Adrenal gland (tissue), 12 donors: ENCODE measurements around the gene RASSF6. TPM values are rescaled to one million over a fixed set of nuclear protein-coding genes. Genes with fewer than 3 reads are reported as not detected.

Experiments used
- DNase-seq, 7 donors: peaks; one replicate each; pipeline ENCODE4 v3.0.0-alpha.2; 2019 to 2020
- H3K27ac ChIP-seq, 5 donors: fragments of 200-600 bp; sonication (generic) in 4 of 5; 1 replicate in 3 of 5; 2 replicates in 2 of 5; pipeline versions ENCODE4 v1.5.1 to v1.8.0; 2016 to 2020; ENCODE audit warnings: mild to moderate bottlenecking in 1 of 5
- H3K27me3 ChIP-seq: fragments of 200-600 bp; 2 replicates; pipeline ENCODE4 v1.8.0; 2021
- H3K36me3 ChIP-seq, 2 donors: fragments of 200-600 bp; replicated peaks in 1 of 2; 1 replicate in 1 of 2; 2 replicates in 1 of 2; pipeline versions ENCODE4 v1.5.1 to v1.8.0; 2018 to 2022
- H3K4me1 ChIP-seq, 2 donors: fragments of 200-600 bp; replicated peaks in 1 of 2; 1 replicate in 1 of 2; 2 replicates in 1 of 2; pipeline versions ENCODE4 v1.5.1 to v1.8.0; 2018 to 2021
- H3K4me3 ChIP-seq, 4 donors: fragments of 200-600 bp; sonication (generic) in 3 of 4; one replicate each; pipeline ENCODE4 v1.5.1; 2016 to 2018
- H3K9me3 ChIP-seq, 3 donors: fragments of 200-600 bp; sonication (generic) in 1 of 3; replicated peaks in 1 of 3; 1 replicate in 2 of 3; 2 replicates in 1 of 3; pipeline versions ENCODE4 v1.5.1 to v1.8.0; 2016 to 2021
- CTCF ChIP-seq, 6 experiments: fragments of 450-650 bp in 4 of 6; fragments of 200-600 bp in 2 of 6; sonication (generic) in 1 of 6; IDR thresholded peaks; 1 replicate in 5 of 6; 2 replicates in 1 of 6; pipeline versions ENCODE4 v1.5.1 to v1.8.0; 2016 to 2021; ENCODE audit warnings: antibody characterized with exemption in 6 of 6, mild to moderate bottlenecking in 2 of 6, moderate library complexity in 1 of 6
- POLR2A ChIP-seq, 2 donors: fragments of 450-650 bp; IDR thresholded peaks; one replicate each; pipeline ENCODE4 v1.6.1; 2017; ENCODE audit warnings: antibody characterized with exemption in 2 of 2, mild to moderate bottlenecking in 2 of 2, moderate library complexity in 1 of 2
- WGBS, 4 donors: extraction: QIAGEN DNeasy Blood & Tissue Kit in 2 of 4; methylation state at CpG; one replicate each; pipeline versions ENCODE4 v1.1.5 to v1.1.7; 2013 to 2017; 5-methylcytosine and 5-hydroxymethylcytosine counted together
- intact Hi-C, 2 donors: fragments of 100-400 bp; cut with DNase I; formaldehyde crosslinking; loops; one replicate each; pipeline versions ENCODE4 v1.14.1 to v1.15.0; 2022 to 2023
- polyA plus RNA-seq, 3 donors: library from polyadenylated mRNA; stranded (reverse); fragments of 200-250 nt in 2 of 3; fragments of 350-450 nt in 1 of 3; fragmentation: Illumina TruSeq in 1 of 3; extraction: RNeasy Lipid Tissue Mini Kit (QIAGEN cat#74804) in 1 of 3; gene quantifications; one replicate each; pipeline ENCODE4 v1.2.3, GENCODE V29; 2013 to 2014
- total RNA-seq, 9 donors: library from RNA; depleted of rRNA in 4 of 9; stranded (reverse); fragments of >200 nt in 4 of 9; fragments of 120-200 nt in 1 of 9; fragmentation: NEBNext Ultra II Directional in 1 of 9; extraction: Animal tissue kit (Norgen Biotek cat#: 25700) in 1 of 9; gene quantifications; one replicate each; pipeline versions ENCODE4 v1.1.0 to v1.2.4, GENCODE V29; 2013 to 2023
- donor health status: healthy with polysubstance abuse.
- donor health status: Bipolar disorder and iron deficiency.
- donor health status: DM: yes; HTN: yes; CAD: no.
- donor health status: DM: no; HTN: no; CAD: no.
- donor health status: DM: no; HTN: no; CAD: no.
- donor health status: DM: yes; HTN: yes; CAD: no.

RASSF6 gene
- total and polyA plus RNA-seq, 12 donors, result 0.07 to 0.23 (median 0.13) TPM; not detected in 8

GRCh38 chr4:73589887-73590801 is 30.1 kb downstream of the RASSF6 start:
- no peaks in the 10 kb centered on the region for H3K27me3 ChIP-seq
- no peak for TF ChIP-seq POLR2A (IDR thresholded peaks at IDR 0.05)
- TF ChIP-seq CTCF (IDR thresholded peaks at IDR 0.05), result no peak
- H3K36me3 ChIP-seq, result no peaks in the 10 kb centered on the region
- no peaks in the 10 kb centered on the region for H3K9me3 ChIP-seq
- H3K27ac ChIP-seq, result no peak overlapping the region
- WGBS, 4 donors, result 40 to 51% (median 44%) methylated on average over 5 of the region's 5 CpGs
- no peak for DNase-seq
- H3K4me1 ChIP-seq, result no peaks in the 10 kb centered on the region
- intact Hi-C loops, result loop anchor here in 1 of 2 donors (10.0 kb wide), 1 partner anchor 55 kb away; no protein-coding TSS in a partner anchor
- H3K4me3 ChIP-seq, result no peak overlapping the region

DNA sequence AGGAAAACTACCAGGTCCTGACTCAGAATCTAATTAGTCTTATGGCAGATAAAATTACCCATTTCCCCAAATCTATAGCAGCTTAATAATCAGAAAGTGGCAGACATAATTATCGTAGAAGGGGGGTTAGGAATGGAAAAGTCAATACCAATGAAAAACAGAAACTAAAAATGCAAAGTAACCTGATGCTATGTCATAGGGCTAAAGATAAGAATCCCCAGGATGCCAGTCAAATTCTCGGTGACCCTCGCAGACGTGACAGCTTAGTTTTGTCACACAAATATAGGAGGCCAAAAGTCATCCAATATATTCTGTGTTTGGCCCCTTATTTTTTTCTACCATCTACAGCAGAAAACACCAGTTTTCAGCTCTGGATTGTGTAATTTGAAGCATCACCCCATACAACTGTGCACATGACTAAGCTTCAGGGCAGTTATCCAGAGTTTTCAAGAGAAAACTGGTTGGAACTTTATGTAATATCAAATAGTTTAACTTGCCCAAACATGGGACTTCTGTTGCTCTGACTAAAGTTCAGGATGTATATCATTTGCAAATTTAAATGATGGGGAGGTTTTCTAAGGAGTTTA is 30.9 kb downstream of the RASSF6 start:
- Histone ChIP-seq H3K9me3 (no peaks in the 10 kb centered on the region), H3K27ac (no peak overlapping the region), H3K4me3 (no peak overlapping the region), H3K4me1 (no peaks in the 10 kb centered on the region), H3K27me3 (no peaks in the 10 kb centered on the region), H3K36me3 (no peaks in the 10 kb centered on the region)
- no peak for DNase-seq
- WGBS, 4 donors, result 77 to 85% (median 79%) methylated on average over 4 of the region's 4 CpGs
- no peak for TF ChIP-seq CTCF (IDR thresholded peaks at IDR 0.05)
- TF ChIP-seq POLR2A (IDR thresholded peaks at IDR 0.05), result no peak
- intact Hi-C loops, result no loop called here

- no peaks in the 10 kb centered on the region for H3K27me3 ChIP-seq
- H3K4me3 ChIP-seq, result no peak overlapping the region
- no peaks in the 10 kb centered on the region for H3K36me3 ChIP-seq
- H3K27ac ChIP-seq, result no peak overlapping the region
- TF ChIP-seq CTCF (IDR thresholded peaks at IDR 0.05) (no peak), POLR2A (IDR thresholded peaks at IDR 0.05) (no peak)
- WGBS, 4 donors, result 53 to 79% (median 65%) methylated on average over 1 of the region's 1 CpG
- no peaks in the 10 kb centered on the region for H3K4me1 ChIP-seq
- intact Hi-C loops, result no loop called here
- H3K9me3 ChIP-seq, result no peaks in the 10 kb centered on the region
- no peak for DNase-seq
These were observed 31.6 kb downstream of the RASSF6 start for GRCh38 chr4:73588613-73589012.

- 63 to 72% (median 68%) methylated on average over 3 of the region's 3 CpGs for WGBS, 4 donors
- no peak for DNase-seq
- intact Hi-C loops, result no loop called here
These were observed 33.6 kb downstream of the RASSF6 start for GRCh38 chr4:73586666-73587065.

More at GRCh38 chr4:73586666-73587065, 33.6 kb downstream of the RASSF6 start:
- no peak for TF ChIP-seq CTCF (IDR thresholded peaks at IDR 0.05)
- TF ChIP-seq POLR2A (IDR thresholded peaks at IDR 0.05), result no peak
- H3K4me3 ChIP-seq, result no peak overlapping the region
- no peaks in the 10 kb centered on the region for H3K36me3 ChIP-seq
- no peaks in the 10 kb centered on the region for H3K9me3 ChIP-seq
- no peaks in the 10 kb centered on the region for H3K4me1 ChIP-seq
- no peak overlapping the region for H3K27ac ChIP-seq
- H3K27me3 ChIP-seq, result no peaks in the 10 kb centered on the region
